GM15510 (cell line): ENCODE data around the gene CCKAR.

Experiments
- POLR2A ChIP-seq: IDR thresholded peaks from 3 replicates; pipeline ENCODE4 v1.6.1; 2011; ENCODE audit warnings: borderline replicate concordance; ENCODE audit not compliant: insufficient read length; ENCODE audit errors: extremely low read depth

The CCKAR gene, protein sequence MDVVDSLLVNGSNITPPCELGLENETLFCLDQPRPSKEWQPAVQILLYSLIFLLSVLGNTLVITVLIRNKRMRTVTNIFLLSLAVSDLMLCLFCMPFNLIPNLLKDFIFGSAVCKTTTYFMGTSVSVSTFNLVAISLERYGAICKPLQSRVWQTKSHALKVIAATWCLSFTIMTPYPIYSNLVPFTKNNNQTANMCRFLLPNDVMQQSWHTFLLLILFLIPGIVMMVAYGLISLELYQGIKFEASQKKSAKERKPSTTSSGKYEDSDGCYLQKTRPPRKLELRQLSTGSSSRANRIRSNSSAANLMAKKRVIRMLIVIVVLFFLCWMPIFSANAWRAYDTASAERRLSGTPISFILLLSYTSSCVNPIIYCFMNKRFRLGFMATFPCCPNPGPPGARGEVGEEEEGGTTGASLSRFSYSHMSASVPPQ

GRCh38 chr4:26490111-26490959, at the start of gene CCKAR:
Gene CCKAR (minus strand): TSS chr4:26490484. CDS start chr4:26490267, 217 bp downstream.
- no peak for TF ChIP-seq POLR2A

GRCh38 chr4:26533685-26534084, 43.4 kb upstream of the CCKAR start:
- TF ChIP-seq POLR2A, result no peak

GRCh38 chr4:26531491-26532116, 41.3 kb upstream of the CCKAR start:
- no peak for TF ChIP-seq POLR2A

DNA sequence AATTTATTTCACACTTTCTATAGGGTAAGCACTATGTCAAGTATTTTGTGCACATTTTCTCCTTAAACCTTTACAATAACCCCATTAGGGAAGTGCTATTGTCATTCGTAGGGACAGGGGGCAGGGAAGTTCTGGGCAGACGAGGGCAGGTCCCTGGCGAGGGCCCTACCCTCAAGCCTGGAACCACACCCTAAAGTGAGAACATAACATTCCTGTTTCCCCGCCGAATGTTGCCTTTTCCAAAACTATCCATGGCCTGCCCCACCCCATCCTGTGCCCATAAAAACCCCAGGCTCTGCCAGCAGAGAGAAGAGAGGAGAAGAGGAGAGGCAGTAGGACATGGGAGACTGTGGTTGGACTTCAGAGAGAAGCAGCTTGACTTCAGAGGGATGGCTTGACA, 39.8 kb upstream of the CCKAR start:
- TF ChIP-seq POLR2A, result no peak

- no peak for TF ChIP-seq POLR2A
These were observed 39.2 kb upstream of the CCKAR start for GRCh38 chr4:26529479-26529878.

- no peak for TF ChIP-seq POLR2A
These were observed 35.5 kb upstream of the CCKAR start for GRCh38 chr4:26525771-26526150.

- TF ChIP-seq POLR2A, result no peak
These were observed 35.0 kb upstream of the CCKAR start for GRCh38 chr4:26525136-26525770.

- no peak for TF ChIP-seq POLR2A
These were observed 33.7 kb upstream of the CCKAR start for GRCh38 chr4:26524011-26524410.

DNA sequence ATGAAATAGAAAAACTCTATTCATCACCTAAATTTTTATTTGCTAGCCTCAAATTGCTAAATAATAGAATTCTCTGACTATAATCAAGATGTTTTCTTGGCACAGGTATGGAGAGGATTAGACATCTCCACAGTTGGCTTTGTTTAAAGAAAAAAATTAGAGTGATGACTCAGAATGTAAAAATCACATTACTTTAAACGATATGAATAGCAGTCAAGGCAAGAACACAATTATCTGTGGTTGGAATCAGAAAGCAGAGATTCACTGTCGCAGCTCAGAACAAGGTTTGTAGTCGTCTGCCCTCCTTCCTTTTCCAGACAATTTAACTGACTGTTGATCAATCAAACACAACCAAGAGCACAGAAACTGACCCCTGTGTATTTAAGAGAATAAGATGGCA, 32.2 kb upstream of the CCKAR start:
- no peak for TF ChIP-seq POLR2A

- TF ChIP-seq POLR2A, result no peak
These were observed 30.6 kb upstream of the CCKAR start for GRCh38 chr4:26520728-26521450.

DNA sequence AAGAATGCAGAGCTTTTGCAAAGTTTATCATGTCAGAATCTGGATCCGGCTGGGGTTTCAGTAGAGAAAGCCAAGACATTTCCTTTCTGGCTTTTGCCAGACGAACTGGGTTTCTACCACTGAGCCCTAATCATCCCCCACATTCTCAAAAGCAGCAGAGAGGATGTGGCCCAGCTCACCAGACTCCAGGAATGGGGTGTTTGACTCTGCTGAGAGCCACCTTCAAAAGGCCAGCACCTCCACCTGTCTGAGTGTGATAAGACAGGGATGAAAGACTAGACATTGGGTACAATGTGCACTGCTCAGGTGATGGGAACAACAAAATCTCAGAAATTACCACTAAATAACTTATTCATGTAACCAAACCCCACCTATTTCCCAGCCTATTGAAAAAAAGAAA, 25.7 kb upstream of the CCKAR start:
- no peak for TF ChIP-seq POLR2A

DNA sequence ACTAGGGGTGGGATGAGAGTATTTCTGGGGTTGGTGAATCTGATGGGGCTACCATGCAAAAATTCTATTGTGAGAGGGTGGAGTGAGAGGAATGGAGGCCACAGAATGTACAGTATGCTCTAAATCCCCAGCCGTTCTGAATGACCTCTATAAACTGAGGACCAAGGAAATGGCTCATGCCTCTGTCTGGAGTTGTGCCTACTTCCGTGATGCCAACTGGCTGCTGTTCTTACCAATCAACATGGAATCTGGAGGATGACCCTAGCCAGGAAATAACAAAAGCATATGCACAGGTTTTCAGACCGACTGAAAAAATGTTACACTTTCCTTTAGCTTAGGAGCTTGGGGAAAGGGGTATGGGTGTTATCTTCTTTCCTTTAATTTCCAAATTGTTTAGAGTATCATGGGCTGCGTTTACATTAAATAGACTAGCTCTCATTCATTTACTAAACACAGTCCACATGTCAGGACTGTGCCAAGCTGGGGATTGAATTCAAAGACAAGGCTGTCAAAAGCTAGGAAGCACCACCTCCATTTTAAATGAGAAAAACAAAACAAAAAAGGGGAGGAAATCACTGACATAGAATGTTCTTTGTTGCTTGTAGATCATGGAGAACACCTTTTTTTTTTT, 20.2 kb upstream of the CCKAR start:
- TF ChIP-seq POLR2A, result no peak

- no peak for TF ChIP-seq POLR2A
These were observed 19.5 kb upstream of the CCKAR start for GRCh38 chr4:26509681-26510333.
